Right lobe of liver (tissue), 6 donors: ENCODE measurements around the gene CLSTN2. TPM values are rescaled to one million over a fixed set of nuclear protein-coding genes. Genes with fewer than 3 reads are reported as not detected.

ENCODE experiments used
- ATAC-seq, 4 donors: fragments of 200-7000 bp; cut with Tn5 transposase; one replicate each; pipeline ENCODE4 v1.9.1; 2020; ENCODE audit warnings: mild to moderate bottlenecking in 4 of 4, moderate library complexity in 4 of 4
- DNase-seq, 3 donors: peaks; one replicate each; pipeline ENCODE4 v3.0.0-alpha.2; 2020
- H3K27ac ChIP-seq, 3 donors: fragments of 200-600 bp; one replicate each; pipeline ENCODE4 v1.8.0; 2022
- H3K27me3 ChIP-seq, 2 donors: fragments of 200-600 bp; one replicate each; pipeline ENCODE4 v1.8.0; 2022
- H3K36me3 ChIP-seq, 4 donors: fragments of 200-600 bp; sonication (generic) in 1 of 4; one replicate each; pipeline versions ENCODE4 v1.5.1 to v1.8.0; 2017 to 2022; ENCODE audit warnings: control low read depth in 1 of 4
- H3K4me1 ChIP-seq, 4 donors: fragments of 200-600 bp; sonication (generic) in 1 of 4; one replicate each; pipeline versions ENCODE4 v1.5.1 to v1.8.0; 2017 to 2022; ENCODE audit warnings: control low read depth in 1 of 4
- H3K4me3 ChIP-seq, 3 donors: fragments of 200-600 bp; one replicate each; pipeline ENCODE4 v1.8.0; 2022
- H3K9me3 ChIP-seq, 4 donors: fragments of 200-600 bp; sonication (generic) in 1 of 4; one replicate each; pipeline versions ENCODE4 v1.5.1 to v1.8.0; 2017 to 2022; ENCODE audit warnings: control low read depth in 1 of 4
- POLR2A ChIP-seq: fragments of 450-650 bp; IDR thresholded peaks from one replicate; pipeline ENCODE4 v1.6.1; 2017; ENCODE audit warnings: antibody characterized with exemption, mild to moderate bottlenecking
- WGBS: methylation state at CpG from one replicate; pipeline ENCODE4 v1.1.6; 2018; ENCODE audit warnings: low coverage, low lambda C conversion rate; ENCODE audit not compliant: insufficient coverage; ENCODE audit errors: missing lambda C conversion rate; 5-methylcytosine and 5-hydroxymethylcytosine counted together
- intact Hi-C, 2 donors: fragments of 100-400 bp; cut with DNase I; formaldehyde crosslinking; loops; one replicate each; pipeline versions ENCODE4 v1.11.2 to v1.14.1; 2022
- total RNA-seq, 6 experiments: library from RNA; depleted of rRNA in 2 of 6; stranded (reverse); fragments of >200 nt in 2 of 6; fragmentation: NEBNext Ultra II Directional in 3 of 6; extraction: Animal tissue kit (Norgen Biotek cat#: 25700) in 3 of 6; gene quantifications; one replicate each; pipeline versions ENCODE4 v1.1.0 to v1.2.4, GENCODE V29; 2016 to 2023
- TF ChIP-seq, protein P1 (sequence below), 4 donors: fragments of 200-600 bp in 3 of 4; fragments of 450-650 bp in 1 of 4; IDR thresholded peaks; one replicate each; pipeline versions ENCODE4 v1.5.1 to v1.8.0; 2016 to 2022; ENCODE audit warnings: antibody characterized with exemption in 4 of 4, mild to moderate bottlenecking in 2 of 4
- donor health status: DM: no; HTN: yes; CAD: no.
- donor health status: DM: no; HTN: no; CAD: no.
- donor health status: DM: no; HTN: no; CAD: no.
- donor health status: DM: no; HTN: yes; CAD: no.
- donor health status: DM: no; HTN: yes; CAD: no.

Gene CLSTN2
- total RNA-seq, 6 experiments from 2014 or later: 1.0 to 3.3 (median 2.0) TPM

DNA sequence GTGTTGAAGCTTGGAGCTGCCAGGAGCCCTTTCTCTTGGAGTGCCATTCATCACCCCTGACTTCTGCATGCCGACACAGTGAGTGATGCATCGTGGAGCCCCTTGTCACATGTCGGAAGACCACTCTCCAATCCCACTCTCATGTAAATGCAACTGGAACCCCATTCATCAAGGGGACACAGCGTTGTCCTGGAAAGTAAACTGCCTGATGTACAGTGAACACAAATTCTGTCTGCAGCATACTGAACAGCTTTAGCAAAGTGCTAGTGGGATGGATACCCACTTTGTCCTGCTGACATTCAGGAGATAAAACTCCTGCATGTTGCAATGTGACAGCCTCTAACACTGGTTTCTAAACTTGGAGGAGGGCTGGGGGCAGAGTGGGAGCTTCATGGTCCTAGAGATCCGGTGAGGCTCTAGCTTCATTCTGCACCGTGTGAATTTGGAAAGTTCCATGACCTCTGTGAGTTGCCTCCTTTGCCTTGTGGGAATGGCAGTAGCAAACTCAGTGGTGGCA is 194.8 kb downstream of the CLSTN2 start:
- Histone ChIP-seq H3K36me3 (no peaks in the 10 kb centered on the region), H3K9me3 (no peaks in the 10 kb centered on the region), H3K27ac (no peak overlapping the region), H3K27me3 (no peaks in the 10 kb centered on the region), H3K4me1 (no peaks in the 10 kb centered on the region), H3K4me3 (no peak overlapping the region)
- ATAC-seq (no peak), DNase-seq (no peak)
- intact Hi-C loops: no loop called here
- no peak for TF ChIP-seq POLR2A
- TF ChIP-seq, protein P1, sequence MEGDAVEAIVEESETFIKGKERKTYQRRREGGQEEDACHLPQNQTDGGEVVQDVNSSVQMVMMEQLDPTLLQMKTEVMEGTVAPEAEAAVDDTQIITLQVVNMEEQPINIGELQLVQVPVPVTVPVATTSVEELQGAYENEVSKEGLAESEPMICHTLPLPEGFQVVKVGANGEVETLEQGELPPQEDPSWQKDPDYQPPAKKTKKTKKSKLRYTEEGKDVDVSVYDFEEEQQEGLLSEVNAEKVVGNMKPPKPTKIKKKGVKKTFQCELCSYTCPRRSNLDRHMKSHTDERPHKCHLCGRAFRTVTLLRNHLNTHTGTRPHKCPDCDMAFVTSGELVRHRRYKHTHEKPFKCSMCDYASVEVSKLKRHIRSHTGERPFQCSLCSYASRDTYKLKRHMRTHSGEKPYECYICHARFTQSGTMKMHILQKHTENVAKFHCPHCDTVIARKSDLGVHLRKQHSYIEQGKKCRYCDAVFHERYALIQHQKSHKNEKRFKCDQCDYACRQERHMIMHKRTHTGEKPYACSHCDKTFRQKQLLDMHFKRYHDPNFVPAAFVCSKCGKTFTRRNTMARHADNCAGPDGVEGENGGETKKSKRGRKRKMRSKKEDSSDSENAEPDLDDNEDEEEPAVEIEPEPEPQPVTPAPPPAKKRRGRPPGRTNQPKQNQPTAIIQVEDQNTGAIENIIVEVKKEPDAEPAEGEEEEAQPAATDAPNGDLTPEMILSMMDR (IDR thresholded peaks at IDR 0.05): no peak
- 65% methylated on average over 4 of the region's 6 CpGs for WGBS

DNA sequence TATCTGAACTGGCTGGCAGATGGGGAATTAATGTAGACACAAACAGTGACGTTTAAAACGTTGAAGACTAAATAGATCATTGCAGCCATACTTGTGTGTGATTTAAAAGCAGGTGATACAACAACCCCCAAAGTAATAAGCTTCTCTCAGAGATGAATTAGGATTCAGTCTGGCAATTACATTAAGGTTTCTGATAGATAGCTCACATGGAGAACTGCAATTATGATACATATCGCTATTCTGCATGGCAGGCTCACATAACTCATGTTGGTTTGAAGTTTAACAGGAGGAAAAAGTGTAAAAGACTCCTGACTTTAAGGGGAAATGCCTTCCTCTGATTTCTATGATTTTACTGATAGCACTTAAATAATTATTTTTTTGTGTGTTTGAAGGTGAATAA is 196.9 kb downstream of the CLSTN2 start:
- no peak for TF ChIP-seq POLR2A
- TF ChIP-seq, protein P1 (IDR thresholded peaks at IDR 0.05): no peak
- Histone ChIP-seq H3K27ac (no peak overlapping the region), H3K9me3 (no peaks in the 10 kb centered on the region), H3K36me3 (no peaks in the 10 kb centered on the region), H3K4me3 (no peak overlapping the region), H3K27me3 (no peaks in the 10 kb centered on the region), H3K4me1 (no peaks in the 10 kb centered on the region)
- intact Hi-C loops: no loop called here
- 52% methylated on average over 3 of the region's 3 CpGs for WGBS
- ATAC-seq (no peak), DNase-seq (no peak)

DNA sequence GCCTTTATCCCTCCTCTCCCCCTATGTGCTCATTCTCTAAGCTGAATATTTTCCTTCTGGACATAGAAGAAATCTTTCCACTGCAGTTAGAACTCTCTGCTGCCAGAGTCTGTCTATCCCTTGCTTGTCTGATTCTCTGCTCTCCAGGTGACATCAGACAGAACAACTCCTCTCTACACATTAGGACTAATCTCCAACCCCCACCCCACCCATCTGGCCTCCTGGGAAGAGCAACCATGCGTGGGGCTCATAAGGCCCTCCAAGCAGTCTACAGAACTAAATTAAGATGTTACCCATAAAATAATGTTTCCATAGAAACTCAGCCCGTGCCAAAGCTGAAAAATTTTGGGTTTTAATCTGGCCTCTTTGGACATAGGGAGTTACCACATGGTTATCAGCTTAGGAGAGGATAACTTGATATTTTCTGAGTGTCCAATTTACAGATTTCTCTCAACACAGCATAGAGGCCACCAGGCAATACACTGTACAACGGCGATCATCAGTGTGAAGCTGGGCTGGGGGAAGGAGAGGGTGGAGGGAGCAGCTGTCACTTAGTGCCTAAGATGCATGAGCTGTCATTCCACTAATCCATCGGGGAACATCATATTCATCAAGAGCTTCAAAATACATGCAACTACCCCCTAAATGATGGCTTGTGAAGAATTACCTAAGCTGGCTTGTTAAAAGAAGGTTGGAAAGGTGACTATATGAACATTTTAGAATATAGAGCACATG is 199.4 kb downstream of the CLSTN2 start:
- TF ChIP-seq, protein P1 (IDR thresholded peaks at IDR 0.05): no peak
- no peak for TF ChIP-seq POLR2A
- Histone ChIP-seq H3K36me3 (no peaks in the 10 kb centered on the region), H3K27me3 (no peaks in the 10 kb centered on the region), H3K9me3 (no peaks in the 10 kb centered on the region), H3K4me3 (no peak overlapping the region), H3K27ac (no peak overlapping the region), H3K4me1 (no peaks in the 10 kb centered on the region)
- intact Hi-C loops: no loop called here
- 69% methylated on average over 5 of the region's 5 CpGs for WGBS
- DNase-seq: no peak
- no peak for ATAC-seq

DNA sequence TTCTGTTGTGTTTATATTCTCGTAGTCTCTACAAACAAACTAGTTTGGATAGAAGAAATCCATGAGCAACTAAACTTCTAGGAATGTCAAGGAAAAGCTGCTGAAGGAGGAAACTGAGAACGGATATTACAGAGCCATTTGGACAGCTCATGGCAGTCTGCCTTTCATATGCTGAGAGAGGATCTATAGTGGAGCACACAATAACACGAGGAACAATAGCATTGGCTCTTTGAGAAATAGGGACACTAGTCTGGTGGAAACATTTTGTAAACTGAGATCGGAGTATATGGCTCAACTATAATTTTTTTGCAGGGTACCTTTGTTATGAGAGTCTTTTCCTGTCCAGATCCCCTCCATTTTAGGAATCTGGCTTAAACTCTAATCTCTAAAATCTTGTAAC is 200.5 kb downstream of the CLSTN2 start:
- no peaks in the 10 kb centered on the region for H3K9me3 ChIP-seq
- TF ChIP-seq, protein P1 (IDR thresholded peaks at IDR 0.05): no peak
- TF ChIP-seq POLR2A: no peak
- no peaks in the 10 kb centered on the region for H3K36me3 ChIP-seq
- WGBS: 61% methylated on average over 4 of the region's 4 CpGs
- H3K4me1 ChIP-seq: no peaks in the 10 kb centered on the region
- ATAC-seq: no peak
- H3K4me3 ChIP-seq: no peak overlapping the region
- no peak for DNase-seq
- H3K27ac ChIP-seq: no peak overlapping the region
- no peaks in the 10 kb centered on the region for H3K27me3 ChIP-seq
- intact Hi-C loops: no loop called here
